Fibroblast of the aortic adventitia (primary cell): Measurements from ENCODE around the gene CPED1. TPM values are rescaled to one million over a fixed set of nuclear protein-coding genes. Genes with fewer than 3 reads are reported as not detected.
"Not testable (repeated sequence)": the region's sequence is repeated elsewhere in the genome, so short reads cannot be mapped to it uniquely, and the experiment has no call there.

Source experiments
- DNase-seq: peaks from one replicate; pipeline ENCODE4 v3.0.0-alpha.2; 2010; ENCODE audit warnings: low read depth
- H3K4me3 ChIP-seq: 2 replicates; pipeline ENCODE4 v1.5.1; 2011; ENCODE audit warnings: low read depth, mild to moderate bottlenecking, control low read depth, low read length, moderate library complexity
- total RNA-seq: library from RNA; depleted of rRNA; stranded (reverse); fragments of >200 nt; gene quantifications from 2 replicates; pipeline ENCODE4 v1.2.3, GENCODE V29; 2012; ENCODE audit warnings: low replicate concordance
- TF ChIP-seq, protein P1 (sequence below): IDR thresholded peaks from 2 replicates; pipeline ENCODE4 v1.5.1; 2011; ENCODE audit warnings: mild to moderate bottlenecking, low read length, control low read depth, inconsistent platforms; ENCODE audit not compliant: insufficient read depth

Gene CPED1
- total RNA-seq, 1 donor, result 119 TPM

DNA sequence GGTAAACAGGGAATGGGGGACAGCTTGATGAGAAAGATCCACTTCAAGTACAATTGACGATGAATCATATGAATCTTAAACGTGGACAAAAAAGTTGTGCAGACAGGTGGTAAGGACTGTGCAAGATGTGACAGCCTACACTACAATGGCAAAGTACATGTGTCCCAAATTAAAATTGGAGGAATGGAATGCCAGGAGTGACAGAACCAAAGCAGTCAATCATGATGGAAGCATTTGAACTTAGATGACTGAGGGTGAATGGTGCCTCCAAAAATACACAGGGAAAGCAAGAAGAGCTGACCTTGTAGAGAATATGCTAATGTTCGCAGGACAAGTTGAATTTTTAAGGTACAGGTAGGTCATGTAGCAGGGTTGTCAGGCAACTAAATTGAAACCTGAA lies 189.9 kb downstream of the CPED1 start:
- no peak for DNase-seq
- H3K4me3 ChIP-seq, result no peak overlapping the region
- TF ChIP-seq, protein P1, sequence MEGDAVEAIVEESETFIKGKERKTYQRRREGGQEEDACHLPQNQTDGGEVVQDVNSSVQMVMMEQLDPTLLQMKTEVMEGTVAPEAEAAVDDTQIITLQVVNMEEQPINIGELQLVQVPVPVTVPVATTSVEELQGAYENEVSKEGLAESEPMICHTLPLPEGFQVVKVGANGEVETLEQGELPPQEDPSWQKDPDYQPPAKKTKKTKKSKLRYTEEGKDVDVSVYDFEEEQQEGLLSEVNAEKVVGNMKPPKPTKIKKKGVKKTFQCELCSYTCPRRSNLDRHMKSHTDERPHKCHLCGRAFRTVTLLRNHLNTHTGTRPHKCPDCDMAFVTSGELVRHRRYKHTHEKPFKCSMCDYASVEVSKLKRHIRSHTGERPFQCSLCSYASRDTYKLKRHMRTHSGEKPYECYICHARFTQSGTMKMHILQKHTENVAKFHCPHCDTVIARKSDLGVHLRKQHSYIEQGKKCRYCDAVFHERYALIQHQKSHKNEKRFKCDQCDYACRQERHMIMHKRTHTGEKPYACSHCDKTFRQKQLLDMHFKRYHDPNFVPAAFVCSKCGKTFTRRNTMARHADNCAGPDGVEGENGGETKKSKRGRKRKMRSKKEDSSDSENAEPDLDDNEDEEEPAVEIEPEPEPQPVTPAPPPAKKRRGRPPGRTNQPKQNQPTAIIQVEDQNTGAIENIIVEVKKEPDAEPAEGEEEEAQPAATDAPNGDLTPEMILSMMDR, result no peak

DNA sequence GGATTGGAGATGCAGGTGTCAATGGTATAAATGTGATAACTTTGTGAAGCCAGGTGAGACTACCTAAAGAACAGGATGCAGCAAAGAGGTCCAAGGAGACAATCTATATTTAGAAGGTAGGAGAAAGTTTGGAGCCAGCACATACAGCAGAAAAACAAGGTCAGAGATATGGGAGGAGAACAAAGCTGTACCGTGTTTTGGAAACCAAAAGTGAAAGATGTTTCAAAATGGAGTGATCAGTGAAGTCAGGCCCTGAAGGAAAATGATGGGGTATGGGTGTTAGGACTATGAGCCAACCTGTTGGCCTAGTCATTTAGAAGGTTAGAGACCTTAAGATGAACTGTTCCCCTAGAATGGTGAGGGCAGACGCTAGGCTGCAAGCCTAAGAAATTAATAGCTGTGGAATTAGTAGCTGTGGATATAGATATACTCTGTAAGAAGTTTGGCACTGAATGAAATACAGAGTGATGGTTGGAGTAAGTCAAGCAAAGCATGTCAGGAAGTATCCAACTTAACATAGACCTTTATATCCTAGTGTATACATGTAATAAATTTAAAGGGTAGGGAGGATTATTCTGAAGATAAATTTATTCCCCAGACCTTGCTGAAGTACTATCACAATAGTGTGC lies 190.5 kb downstream of the CPED1 start:
- TF ChIP-seq, protein P1, result no peak
- no peak for DNase-seq
- no peak overlapping the region for H3K4me3 ChIP-seq

DNA sequence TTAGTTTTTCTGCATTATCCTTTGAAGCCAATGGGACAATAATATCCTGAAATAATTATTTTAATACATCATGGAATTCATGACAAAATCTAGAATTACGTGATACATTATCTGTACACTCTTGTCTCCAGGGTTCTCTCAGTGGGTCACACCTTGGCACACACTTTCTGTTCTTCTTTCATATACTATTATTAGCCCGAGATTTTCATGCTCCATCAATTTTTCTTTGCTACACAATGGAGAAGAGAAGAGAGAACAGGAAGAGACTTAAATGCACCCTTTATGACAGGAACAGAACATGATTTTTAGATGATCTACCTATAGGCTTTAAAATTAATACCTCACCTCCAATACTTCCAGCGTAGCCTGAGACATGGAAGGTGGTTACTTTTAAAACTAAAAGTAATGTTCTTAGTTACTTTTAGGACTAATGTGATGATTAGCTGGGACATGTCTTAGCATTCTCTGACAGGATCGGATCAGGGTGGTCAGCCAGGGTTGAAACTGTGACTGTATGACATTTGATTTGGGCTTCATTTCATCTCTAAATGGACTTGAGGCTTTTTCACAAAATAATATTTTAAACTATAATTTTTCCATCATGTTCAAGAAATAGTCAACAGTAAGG lies 192.0 kb downstream of the CPED1 start:
- TF ChIP-seq, protein P1, result no peak

DNA sequence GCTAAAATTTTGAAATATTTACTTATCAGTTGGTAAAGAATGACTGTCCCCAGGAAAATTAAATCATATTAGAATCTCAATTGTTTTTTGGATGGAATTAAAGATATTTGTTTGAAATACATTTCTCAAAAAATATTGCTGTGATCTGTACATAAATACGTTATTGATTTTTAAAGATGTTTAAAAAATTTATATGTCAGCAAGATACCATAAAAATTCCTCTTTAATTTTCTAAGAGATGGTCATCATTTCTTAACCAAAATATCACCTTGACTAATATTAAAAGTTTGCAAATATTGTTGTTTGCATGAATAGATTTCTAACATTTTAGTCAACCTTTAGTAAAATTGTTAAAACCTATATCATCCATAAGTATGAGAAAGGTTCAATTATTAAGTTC lies 192.8 kb downstream of the CPED1 start:
- no peak for DNase-seq
- TF ChIP-seq, protein P1, result no peak
- no peak overlapping the region for H3K4me3 ChIP-seq

More for the DNA sequence above, 192.0 kb downstream of the CPED1 start:
- H3K4me3 ChIP-seq, result no peak overlapping the region
- no peak for DNase-seq

DNA sequence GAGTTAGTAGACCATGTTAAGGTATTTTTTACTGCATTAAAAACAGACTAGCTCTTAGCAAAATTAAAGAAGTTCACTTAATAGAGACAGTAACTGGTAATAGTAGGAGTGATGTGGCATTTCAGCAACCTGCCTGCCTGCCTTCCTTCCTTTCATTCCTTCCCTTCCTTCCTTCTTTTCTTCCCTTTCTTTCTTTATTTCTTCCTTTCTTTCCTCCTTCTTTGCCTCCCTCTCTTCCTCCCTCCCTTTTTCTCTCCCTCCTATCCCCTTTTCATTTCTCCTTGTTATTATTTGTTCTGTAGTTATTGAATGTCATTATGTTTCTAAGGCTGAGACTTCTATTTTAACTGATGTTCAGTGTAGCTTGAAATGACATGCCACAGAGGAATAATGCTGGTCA lies 193.8 kb downstream of the CPED1 start:
- TF ChIP-seq, protein P1, result no peak
- no peak for DNase-seq
- H3K4me3 ChIP-seq, result no peak overlapping the region

DNA sequence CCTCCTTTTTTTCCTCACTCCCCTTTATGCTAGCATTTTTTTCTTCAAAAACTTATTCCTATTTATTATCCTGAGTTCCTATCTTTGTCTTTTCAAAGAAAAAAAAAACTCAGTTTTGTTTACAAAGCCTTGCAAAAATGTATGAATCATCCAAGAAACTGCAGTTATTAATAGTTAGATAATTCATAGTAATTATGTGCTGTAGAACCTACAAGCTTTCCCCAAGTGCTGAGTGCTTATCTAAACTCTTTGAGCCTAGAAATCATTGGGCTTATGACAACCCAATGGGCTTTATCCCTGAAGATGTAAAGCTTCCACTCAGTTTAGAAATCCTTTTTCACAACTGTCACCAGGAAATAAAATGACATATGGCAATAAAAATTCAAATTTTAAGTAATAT lies 194.4 kb downstream of the CPED1 start:
- TF ChIP-seq, protein P1, result no peak
- DNase-seq, result no peak
- H3K4me3 ChIP-seq, result no peak overlapping the region

DNA sequence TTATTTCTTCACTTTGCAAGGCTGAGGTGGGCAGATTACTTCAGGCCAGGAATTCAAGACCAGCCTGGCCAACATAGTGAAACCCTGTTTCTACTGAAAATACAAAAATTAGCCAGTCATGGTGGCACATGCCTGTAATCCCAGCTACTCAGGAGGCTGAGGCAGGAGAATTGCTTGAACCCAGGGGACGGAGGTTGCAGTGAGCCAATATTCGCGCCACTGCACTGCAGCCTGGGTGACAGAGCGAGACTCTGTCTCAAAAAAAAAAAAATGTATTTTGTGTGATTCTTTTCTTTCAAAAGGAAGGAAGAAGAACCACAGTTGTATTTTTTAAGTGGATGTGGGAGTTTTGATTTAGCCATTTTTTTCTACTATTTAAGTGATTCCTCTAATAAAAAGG lies 195.4 kb downstream of the CPED1 start:
- DNase-seq, H3K4me3 ChIP-seq: not testable (repeated sequence)
